Keratinocyte (primary cell): ENCODE measurements around the gene ZNF787. TPM values are rescaled to one million over a fixed set of nuclear protein-coding genes. Genes with fewer than 3 reads are reported as not detected.

Experiments
- DNase-seq: peaks from one replicate; pipeline ENCODE4 v3.0.0-alpha.2; 2011; ENCODE audit warnings: low read depth, missing footprints, low spot score
- FAIRE-seq: peaks from 2 replicates; lab custom pipeline; 2011; peaks lifted over from hg19 to GRCh38; lab: Jason Lieb, UNC
- H2AFZ ChIP-seq: 2 replicates; pipeline ENCODE4 v1.6.0; 2012; ENCODE audit warnings: low read length, control low read depth, inconsistent platforms; ENCODE audit not compliant: control insufficient read depth
- H3K27ac ChIP-seq: 2 replicates; pipeline ENCODE4 v1.5.1; 2011; ENCODE audit warnings: low read length; ENCODE audit not compliant: control insufficient read depth, insufficient read depth
- H3K27me3 ChIP-seq: 3 replicates; pipeline ENCODE4 v1.6.0; 2011; ENCODE audit warnings: low read length; ENCODE audit not compliant: control insufficient read depth, insufficient read depth; ENCODE audit errors: extremely low read depth
- H3K36me3 ChIP-seq, 2 experiments: 2 replicates in 1 of 2; 3 replicates in 1 of 2; pipeline ENCODE4 v1.5.1; 2011; ENCODE audit warnings: low read length in 2 of 2, mild to moderate bottlenecking in 1 of 2; ENCODE audit not compliant: control insufficient read depth in 2 of 2, insufficient read depth in 2 of 2; ENCODE audit errors: extremely low read depth in 1 of 2
- H3K4me1 ChIP-seq: 3 replicates; pipeline ENCODE4 v1.5.1; 2011; ENCODE audit warnings: low read length; ENCODE audit not compliant: control insufficient read depth, insufficient read depth; ENCODE audit errors: extremely low read depth
- H3K4me2 ChIP-seq: 3 replicates; pipeline ENCODE4 v1.6.0; 2011; ENCODE audit warnings: low read depth, low read length; ENCODE audit not compliant: control insufficient read depth, insufficient read depth; ENCODE audit errors: extremely low read depth
- H3K4me3 ChIP-seq, 3 experiments: fragments of 200-600 bp in 1 of 3; sonication (generic) in 1 of 3; 2 replicates in 2 of 3; 3 replicates in 1 of 3; pipeline ENCODE4 v1.5.1; 2011 to 2016; ENCODE audit warnings: low read length in 3 of 3, mild to moderate bottlenecking in 3 of 3, control low read depth in 2 of 3, inconsistent platforms in 1 of 3, low read depth in 1 of 3, mixed read lengths in 1 of 3, mixed run types in 1 of 3, moderate library complexity in 1 of 3; ENCODE audit not compliant: control insufficient read depth in 2 of 3, insufficient read depth in 2 of 3; ENCODE audit errors: extremely low read depth in 1 of 3
- H3K79me2 ChIP-seq: 2 replicates; pipeline ENCODE4 v1.6.0; 2012; ENCODE audit warnings: low read length; ENCODE audit not compliant: control insufficient read depth, insufficient read depth
- H3K9ac ChIP-seq: 3 replicates; pipeline ENCODE4 v1.6.0; 2011; ENCODE audit warnings: low read length; ENCODE audit not compliant: control insufficient read depth, insufficient read depth; ENCODE audit errors: extremely low read depth
- H3K9me1 ChIP-seq: 3 replicates; pipeline ENCODE4 v1.6.0; 2011; ENCODE audit warnings: low read length; ENCODE audit not compliant: control insufficient read depth, insufficient read depth; ENCODE audit errors: extremely low read depth
- H3K9me3 ChIP-seq: 2 replicates; pipeline ENCODE4 v1.5.1; 2012; ENCODE audit warnings: low read depth, low read length; ENCODE audit not compliant: control insufficient read depth
- H4K20me1 ChIP-seq: 3 replicates; pipeline ENCODE4 v1.6.0; 2011; ENCODE audit warnings: low read length; ENCODE audit not compliant: control insufficient read depth, insufficient read depth; ENCODE audit errors: extremely low read depth
- CTCF ChIP-seq, 3 experiments: IDR thresholded peaks in 1 of 3; conservative IDR thresholded peaks in 1 of 3; optimal IDR thresholded peaks in 1 of 3; 2 replicates in 2 of 3; 3 replicates in 1 of 3; pipeline versions ENCODE3 to v1.5.1; 2011; ENCODE audit warnings: low read length in 3 of 3, mild to moderate bottlenecking in 3 of 3, moderate library complexity in 2 of 3, control low read depth in 1 of 3, inconsistent platforms in 1 of 3; ENCODE audit not compliant: insufficient read depth in 2 of 3; ENCODE audit errors: extremely low read depth in 1 of 3
- EZH2 ChIP-seq: IDR thresholded peaks from one replicate; pipeline ENCODE4 v1.6.1; 2012; ENCODE audit warnings: inconsistent platforms, mild to moderate bottlenecking, low read length, moderate library complexity
- dilution Hi-C: fragments of 300-500 bp; cut with MboI; formaldehyde crosslinking; loops from one replicate; pipeline ENCODE4 v1.7.0; 2020; ENCODE audit warnings: low sequenced_read_pairs; ENCODE audit not compliant: extremely low pct_ligation_motif_present
- polyA plus RNA-seq, 5 experiments: library from polyadenylated mRNA; depleted of rRNA in 3 of 5; stranded (reverse) in 3 of 5; stranded (forward) in 1 of 5; unstranded in 1 of 5; fragments of >200 nt; gene quantifications; 1 replicate in 1 of 5; 2 replicates in 3 of 5; 3 replicates in 1 of 5; pipeline versions ENCODE4 v1.2.1 to v1.2.3, GENCODE V29; 2011 to 2012; ENCODE audit warnings: missing spikeins in 2 of 5, low read depth in 1 of 5, low replicate concordance in 1 of 5

Gene ZNF787
- polyA plus RNA-seq, 1 donor (not counting 4 experiments of a cell fraction or from before 2014, with no cell fraction given), result 5.6 TPM

- Histone ChIP-seq H2AFZ (no peak overlapping the region), H3K4me1 (peaks cover 18% of the 10 kb centered on the region), H3K9me1 (peaks cover 2% of the 10 kb centered on the region), H3K4me3 (peak overlapping the region; percentile 77 to 83 (median 77)), H3K27me3 (no peaks in the 10 kb centered on the region), H4K20me1 (peaks cover 22% of the 10 kb centered on the region), H3K9me3 (no peaks in the 10 kb centered on the region), H3K36me3 (peaks cover 3 to 14% of the 10 kb centered on the region in 2 experiments), H3K9ac (peak overlapping the region; percentile 89), H3K4me2 (peak overlapping the region; percentile 75), H3K27ac (peak overlapping the region; percentile 80), H3K79me2 (peaks cover 48% of the 10 kb centered on the region)
- no peak for FAIRE-seq
- TF ChIP-seq EZH2 (no peak), CTCF (optimal IDR thresholded peaks at IDR 0.05 in 1 of 3, IDR thresholded peaks at IDR 0.05 in 1 of 3, conservative IDR thresholded peaks at IDR 0.05 in 1 of 3; ENCODE audit: extremely low read depth in 1 of 3, insufficient read depth in 2 of 3, low read length in 3 of 3) (peak in 2 of 3 experiments; percentile 16 to 24)
- DNase-seq, result no peak
- dilution Hi-C loops, result no loop called here
These were observed 520 bp downstream of the ZNF787 start for GRCh38 chr19:56120371-56121179.

GRCh38 chr19:56120002-56120370 is 1.1 kb downstream of the ZNF787 start:
- DNase-seq (no peak), FAIRE-seq (no peak)
- H3K9ac ChIP-seq, result peak overlapping the region; percentile 89
- dilution Hi-C loops, result no loop called here
- no peaks in the 10 kb centered on the region for H3K27me3 ChIP-seq
- peaks cover 23% of the 10 kb centered on the region for H4K20me1 ChIP-seq
- no peak for TF ChIP-seq CTCF (optimal IDR thresholded peaks at IDR 0.05 in 1 of 3, IDR thresholded peaks at IDR 0.05 in 1 of 3, conservative IDR thresholded peaks at IDR 0.05 in 1 of 3; ENCODE audit: extremely low read depth in 1 of 3, insufficient read depth in 2 of 3, low read length in 3 of 3)
- TF ChIP-seq EZH2, result no peak
- H3K36me3 ChIP-seq, result peaks cover 3 to 16% of the 10 kb centered on the region in 2 experiments
- H3K79me2 ChIP-seq, result peaks cover 54% of the 10 kb centered on the region
- H3K27ac ChIP-seq, result peak overlapping the region; percentile 80
- H3K9me1 ChIP-seq, result peaks cover 2% of the 10 kb centered on the region
- no peaks in the 10 kb centered on the region for H3K9me3 ChIP-seq
- peak overlapping the region; percentile 77 to 83 (median 77) for H3K4me3 ChIP-seq
- peaks cover 18% of the 10 kb centered on the region for H3K4me1 ChIP-seq
- no peak overlapping the region for H2AFZ ChIP-seq
- peak overlapping the region; percentile 75 for H3K4me2 ChIP-seq
